Activated CD8-positive, alpha-beta memory T cell treated with anti-CD3 and anti-CD28 coated beads for 36 hours (primary cell): ENCODE data around the gene FEM1A. TPM values are rescaled to one million over a fixed set of nuclear protein-coding genes. Genes with fewer than 3 reads are reported as not detected.
"Not testable (repeated sequence)": the region's sequence is repeated elsewhere in the genome, so short reads cannot be mapped to it uniquely, and the experiment has no call there.

Source experiments
- CTCF ChIA-PET: fragments of 350-600 bp; sonication (Branson Sonifier 250); formaldehyde crosslinking; loops from one replicate; lab custom pipeline; 2021; ENCODE audit warnings: antibody characterized with exemption; lab: Charles Lee
- POLR2A ChIA-PET: fragments of 350-600 bp; sonication (Branson Sonifier 250); formaldehyde crosslinking; loops from one replicate; lab custom pipeline; 2021; ENCODE audit warnings: antibody characterized with exemption; lab: Charles Lee
- total RNA-seq, 2 experiments: library from RNA; stranded (reverse); gene quantifications; one replicate each; pipeline ENCODE4 v1.2.3, GENCODE V29; 2021

FEM1A gene, protein sequence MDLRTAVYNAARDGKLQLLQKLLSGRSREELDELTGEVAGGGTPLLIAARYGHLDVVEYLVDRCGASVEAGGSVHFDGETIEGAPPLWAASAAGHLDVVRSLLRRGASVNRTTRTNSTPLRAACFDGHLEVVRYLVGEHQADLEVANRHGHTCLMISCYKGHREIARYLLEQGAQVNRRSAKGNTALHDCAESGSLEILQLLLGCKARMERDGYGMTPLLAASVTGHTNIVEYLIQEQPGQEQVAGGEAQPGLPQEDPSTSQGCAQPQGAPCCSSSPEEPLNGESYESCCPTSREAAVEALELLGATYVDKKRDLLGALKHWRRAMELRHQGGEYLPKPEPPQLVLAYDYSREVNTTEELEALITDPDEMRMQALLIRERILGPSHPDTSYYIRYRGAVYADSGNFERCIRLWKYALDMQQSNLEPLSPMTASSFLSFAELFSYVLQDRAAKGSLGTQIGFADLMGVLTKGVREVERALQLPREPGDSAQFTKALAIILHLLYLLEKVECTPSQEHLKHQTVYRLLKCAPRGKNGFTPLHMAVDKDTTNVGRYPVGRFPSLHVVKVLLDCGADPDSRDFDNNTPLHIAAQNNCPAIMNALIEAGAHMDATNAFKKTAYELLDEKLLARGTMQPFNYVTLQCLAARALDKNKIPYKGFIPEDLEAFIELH
- 10 to 100 TPM; 22.0 to 23.6 TPM for total RNA-seq

DNA sequence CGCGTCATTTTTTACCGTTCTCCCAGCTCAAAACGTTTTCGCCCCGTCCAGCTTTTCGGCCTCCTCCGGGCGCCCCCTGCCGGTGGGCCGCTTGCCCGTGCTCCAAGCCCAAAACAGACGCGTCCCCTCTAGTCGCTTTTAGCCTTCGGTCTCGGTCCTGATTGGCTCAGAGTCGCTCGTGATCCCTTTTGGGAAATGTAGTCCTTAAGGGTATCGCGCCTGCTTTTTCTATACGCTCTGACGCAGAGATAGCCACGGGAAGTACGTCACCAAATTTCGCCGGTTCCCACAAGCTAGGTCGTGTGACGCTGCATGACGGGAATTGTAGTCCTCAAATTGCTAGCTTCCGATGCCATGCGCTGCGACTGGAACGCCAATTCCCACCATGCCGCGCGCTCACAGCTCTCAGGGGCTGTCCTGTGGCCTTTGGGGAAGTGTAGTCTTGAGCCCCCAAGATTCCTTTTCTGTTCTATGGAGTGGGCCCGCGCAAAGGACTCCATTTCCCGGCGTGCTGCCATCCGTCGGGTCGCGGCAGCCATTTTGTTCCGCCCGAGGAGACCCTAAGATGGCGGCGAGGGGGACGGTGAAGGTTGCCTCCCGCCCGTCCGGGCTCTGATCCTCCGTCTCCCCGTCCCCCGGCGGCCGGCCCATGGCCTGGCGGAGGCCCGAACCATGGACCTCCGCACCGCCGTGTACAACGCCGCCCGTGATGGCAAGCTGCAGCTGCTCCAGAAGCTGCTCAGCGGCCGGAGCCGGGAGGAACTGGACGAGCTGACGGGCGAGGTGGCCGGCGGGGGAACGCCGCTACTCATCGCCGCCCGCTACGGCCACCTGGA, at the start of gene FEM1A:
Gene FEM1A (plus strand): TSS at position 552 of the 836 bp plus-strand sequence. CDS start 121 bp downstream, at position 673.
- POLR2A ChIA-PET, result interaction anchor here (0.6 to 1.6 kb wide), 6 partner anchors 18 to 123 kb away, joined by 3 to 9 read pairs (median 4); partner anchors contain the start of gene DPP9
- CTCF ChIA-PET, result interaction anchor here (0.6 to 7.4 kb wide), 30 partner anchors 9 to 1494 kb away, joined by 3 to 72 read pairs (median 4); partner anchors contain the start of genes DPP9, HDGFL2 and PLIN3

DNA sequence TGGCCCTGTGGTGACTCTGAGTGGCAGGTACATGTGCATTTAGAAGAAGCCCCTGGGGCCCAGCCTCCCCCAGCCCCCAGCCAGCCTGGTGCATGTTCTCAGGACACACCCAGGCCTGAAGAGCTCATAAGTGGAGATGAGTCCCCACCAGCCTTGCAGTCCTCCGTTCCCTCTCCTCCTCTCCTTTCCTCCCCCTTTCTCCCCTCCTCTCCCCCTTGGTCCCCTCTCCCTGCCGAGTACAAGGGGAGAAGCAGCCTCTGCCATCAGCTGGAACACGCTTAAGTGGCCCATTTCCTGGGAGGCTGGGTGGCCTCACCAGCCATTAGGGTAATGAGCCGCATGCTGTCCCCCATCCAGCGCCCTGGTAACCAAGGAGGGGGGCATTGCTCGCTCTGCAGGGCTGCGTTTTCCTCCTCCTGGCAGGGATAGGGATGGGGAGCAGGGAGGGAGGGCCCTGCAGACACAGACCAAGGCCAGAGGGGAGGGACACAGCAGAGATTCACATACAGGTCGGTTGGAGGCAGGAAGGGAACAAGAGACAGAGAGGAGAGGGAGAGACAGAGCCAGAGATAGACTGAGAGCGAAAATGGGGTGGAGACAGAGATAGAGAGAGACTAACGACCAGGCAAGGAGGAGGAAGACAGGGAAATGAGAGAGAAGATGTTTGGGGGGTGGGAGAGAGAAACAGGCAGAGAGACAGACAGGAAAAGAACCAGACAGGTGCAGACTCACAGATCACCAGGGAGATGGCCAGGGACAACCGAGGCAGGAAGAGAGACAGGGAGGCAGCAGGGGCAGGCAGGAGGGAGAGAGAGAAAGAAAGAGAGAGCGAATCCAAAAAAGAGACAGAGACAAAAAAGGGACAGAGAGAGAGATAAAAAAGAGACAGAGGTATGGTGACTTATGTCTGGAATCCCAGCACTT, 48.5 kb upstream of the FEM1A start:
- POLR2A ChIA-PET, result no interaction called here
- CTCF ChIA-PET, result no interaction called here

DNA sequence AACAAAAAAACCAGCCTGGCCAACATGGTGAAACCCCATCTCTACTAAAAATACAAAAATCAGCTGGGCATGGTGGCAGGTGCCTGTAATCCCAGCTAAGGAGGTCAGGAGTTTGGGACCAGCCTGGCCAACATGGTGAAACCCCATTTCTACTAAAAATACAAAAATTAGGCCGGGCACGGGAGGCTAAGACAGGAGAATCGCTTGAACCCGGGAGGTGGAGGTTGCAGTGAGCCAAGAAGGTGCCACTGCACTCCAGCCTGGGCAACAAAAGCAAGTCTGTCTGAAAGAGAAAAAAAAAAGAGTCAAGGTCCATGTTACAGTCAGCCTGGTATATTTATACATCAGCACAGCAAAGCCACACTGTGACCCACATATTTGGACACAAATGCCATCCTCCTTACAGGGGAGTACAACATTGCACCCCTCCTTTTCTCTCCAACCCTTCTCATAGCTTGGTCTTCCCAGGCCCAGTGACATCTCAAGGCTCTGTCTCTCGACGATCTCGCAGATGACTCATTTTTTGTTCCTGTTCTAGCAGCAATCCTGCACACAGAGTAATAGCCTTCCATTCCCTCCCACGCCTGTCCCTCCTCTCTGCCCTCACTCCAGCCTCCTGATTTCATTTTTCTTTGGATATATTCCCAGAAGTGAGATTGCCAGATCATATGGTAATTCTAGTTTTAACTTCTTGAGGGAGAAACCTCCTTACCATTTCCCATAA, 46.9 kb upstream of the FEM1A start:
- CTCF ChIA-PET, result no interaction called here
- POLR2A ChIA-PET, result no interaction called here

DNA sequence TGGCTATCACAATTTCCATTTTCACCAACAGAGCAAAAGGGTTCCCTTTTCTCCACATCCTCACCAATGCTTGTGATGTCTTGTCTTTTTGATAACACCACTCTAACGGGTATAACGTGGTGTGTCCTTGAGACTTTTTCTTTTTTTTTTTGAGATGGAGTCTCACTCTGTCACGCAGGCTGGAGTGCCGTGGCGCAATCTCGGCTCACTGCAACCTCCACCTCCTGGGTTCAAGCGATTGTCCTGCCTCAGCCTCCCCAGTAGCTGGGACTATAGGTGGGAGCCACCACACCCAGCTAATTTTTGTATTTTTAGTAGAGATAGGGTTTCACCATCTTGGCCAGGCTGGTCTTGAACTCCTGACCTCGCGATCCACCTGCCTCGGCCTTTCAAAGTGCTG, 46.4 kb upstream of the FEM1A start:
- POLR2A ChIA-PET, result not testable (repeated sequence)
- CTCF ChIA-PET, result interaction anchor here (0.6 to 1.1 kb wide), 3 partner anchors 12 to 45 kb away, joined by 3 to 4 read pairs (median 3); no protein-coding TSS in a partner anchor

DNA sequence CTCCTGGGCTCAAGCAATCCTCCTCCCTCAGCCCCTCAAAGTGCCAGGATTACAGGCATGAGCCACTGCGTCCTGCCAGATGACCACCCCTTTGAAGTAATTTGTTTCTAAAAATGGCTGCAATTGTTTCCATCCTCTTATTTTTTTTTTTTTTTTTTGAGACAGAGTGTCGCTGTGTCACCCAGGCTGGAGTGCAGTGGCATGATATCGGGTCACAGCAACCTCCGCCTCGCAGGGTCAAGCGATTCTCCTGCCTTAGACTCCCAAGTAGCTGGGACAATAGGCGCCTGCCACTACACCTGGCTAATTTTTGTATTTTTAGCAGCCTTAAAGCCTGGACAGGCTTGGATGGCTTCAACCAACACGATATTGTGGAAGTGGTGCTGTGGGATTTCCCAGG, 45.5 kb upstream of the FEM1A start:
- ChIA-PET POLR2A (no interaction called here), CTCF (interaction anchor here (0.6 to 1.1 kb wide), 2 partner anchors 37 to 45 kb away, joined by 3 to 4 read pairs; no protein-coding TSS in a partner anchor)

DNA sequence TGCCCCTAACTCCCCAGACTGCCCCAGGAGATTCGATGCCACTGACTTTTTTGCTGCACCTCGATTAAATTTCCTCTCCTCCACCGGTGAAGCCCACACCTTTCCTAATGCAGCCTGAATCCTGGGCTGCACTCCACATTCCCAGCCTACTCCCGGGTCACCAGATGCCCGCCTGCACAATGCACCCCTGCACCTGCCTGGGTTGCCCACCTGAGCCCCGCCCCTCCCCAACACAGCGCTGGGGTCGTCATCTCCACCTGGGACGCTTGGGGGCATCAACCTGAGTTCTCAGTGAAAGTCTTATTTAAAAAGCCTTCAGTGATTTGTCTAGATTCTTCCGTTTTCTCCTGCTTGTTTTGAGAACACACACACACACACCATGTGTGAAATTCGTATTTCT, 43.3 kb upstream of the FEM1A start:
- CTCF ChIA-PET, result interaction anchor here (0.7 kb wide), 1 partner anchor 1155 kb away, joined by 3 read pairs; no protein-coding TSS in a partner anchor
- POLR2A ChIA-PET, result no interaction called here

DNA sequence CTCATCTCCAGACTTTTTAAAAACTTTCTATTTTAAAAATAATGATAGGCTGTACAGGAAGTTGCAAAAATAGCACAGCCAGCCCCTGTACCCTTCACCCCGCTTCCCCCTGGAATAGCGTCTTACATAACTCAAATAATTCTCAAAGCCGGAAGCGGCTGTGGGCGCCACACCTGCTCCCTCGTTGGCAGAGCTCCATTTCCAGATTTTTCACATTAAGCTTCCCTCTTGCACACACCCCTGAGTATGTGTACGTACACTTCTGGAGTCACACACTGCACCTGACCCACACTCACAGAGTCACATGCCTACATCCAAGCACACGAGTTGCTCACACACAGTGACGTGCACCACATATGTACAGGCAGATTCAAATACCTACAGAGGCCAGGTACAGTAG, 42.9 kb upstream of the FEM1A start:
- CTCF ChIA-PET, result interaction anchor here (0.7 kb wide), 1 partner anchor 1156 kb away, joined by 3 read pairs; no protein-coding TSS in a partner anchor
- POLR2A ChIA-PET, result no interaction called here

DNA sequence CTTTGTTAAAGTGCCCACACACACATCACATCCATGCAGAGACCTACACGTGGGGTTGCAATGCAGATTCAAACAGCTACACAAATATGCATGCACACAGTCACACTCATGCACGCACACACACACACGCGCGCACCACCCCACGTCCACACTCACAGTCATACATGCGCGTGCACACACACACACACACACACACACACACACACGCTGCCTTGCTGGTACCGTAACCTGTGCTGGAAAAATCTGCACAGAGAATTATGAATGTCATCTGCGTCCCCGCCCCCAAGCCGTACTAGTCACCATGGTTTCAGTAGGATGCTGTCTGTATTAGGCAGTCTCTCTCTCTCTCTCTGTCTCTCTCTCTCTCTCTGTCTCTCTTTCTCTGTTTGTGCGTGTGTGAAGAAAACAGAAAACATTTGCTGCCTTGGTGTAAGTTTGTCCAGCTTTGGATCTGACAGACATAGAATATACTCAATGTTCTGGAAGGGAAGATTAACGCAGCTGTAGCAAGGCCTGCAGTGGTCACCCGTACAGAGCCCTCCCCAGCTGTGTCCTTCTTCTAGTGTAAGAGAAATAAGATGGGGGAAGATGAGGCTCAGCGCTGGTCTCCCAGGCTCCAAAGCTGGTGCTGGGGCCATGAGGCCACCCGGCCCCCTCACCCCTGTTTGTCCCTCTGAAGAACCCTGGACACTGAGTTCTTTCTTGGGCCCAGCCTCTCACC, 41.5 kb upstream of the FEM1A start:
- CTCF ChIA-PET, result interaction anchor here (0.7 to 1.0 kb wide), 2 partner anchors 9 to 20 kb away, joined by 3 to 6 read pairs; no protein-coding TSS in a partner anchor
- POLR2A ChIA-PET, result no interaction called here

DNA sequence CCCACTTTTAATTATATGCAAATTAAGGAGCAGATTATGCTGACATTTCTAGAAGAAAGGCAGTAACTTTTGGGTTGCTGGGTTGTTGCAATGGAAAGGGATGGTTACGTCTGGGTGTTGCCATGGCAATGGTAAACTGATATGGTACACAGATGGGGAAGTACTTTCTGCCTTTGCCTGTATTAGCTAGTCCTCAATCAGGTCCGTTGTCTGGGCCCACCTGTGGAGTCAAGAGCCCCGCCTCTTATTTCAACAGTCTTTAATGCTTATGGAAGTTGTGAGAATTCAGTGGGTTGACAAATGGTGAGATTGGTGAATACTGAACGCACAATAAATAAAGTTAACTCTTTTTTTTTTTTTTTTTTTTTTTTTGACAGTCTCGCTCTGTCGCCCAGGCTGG, 37.3 kb upstream of the FEM1A start:
- ChIA-PET POLR2A (no interaction called here), CTCF (interaction anchor here (0.6 kb wide), 1 partner anchor 183 kb away, joined by 4 read pairs; no protein-coding TSS in a partner anchor)

DNA sequence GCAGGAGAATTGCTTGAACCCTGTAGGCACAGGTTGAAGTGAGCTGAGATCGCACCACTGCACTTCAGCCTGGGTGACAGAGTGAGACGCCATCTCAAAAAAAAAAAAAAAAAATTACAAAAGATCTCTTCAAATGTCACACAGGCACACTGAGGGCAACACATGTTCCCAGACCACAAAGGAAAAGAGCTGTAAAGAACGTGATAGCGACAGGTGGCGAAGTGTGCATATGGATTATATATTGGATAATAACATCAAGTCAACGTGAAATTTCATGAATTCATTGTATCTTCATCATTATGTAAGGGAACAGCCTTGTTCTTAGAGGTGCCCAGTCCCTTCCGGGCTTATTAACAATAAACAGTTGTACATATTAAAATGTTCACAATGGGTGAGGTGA, 36.1 kb upstream of the FEM1A start:
- ChIA-PET CTCF (no interaction called here), POLR2A (no interaction called here)

DNA sequence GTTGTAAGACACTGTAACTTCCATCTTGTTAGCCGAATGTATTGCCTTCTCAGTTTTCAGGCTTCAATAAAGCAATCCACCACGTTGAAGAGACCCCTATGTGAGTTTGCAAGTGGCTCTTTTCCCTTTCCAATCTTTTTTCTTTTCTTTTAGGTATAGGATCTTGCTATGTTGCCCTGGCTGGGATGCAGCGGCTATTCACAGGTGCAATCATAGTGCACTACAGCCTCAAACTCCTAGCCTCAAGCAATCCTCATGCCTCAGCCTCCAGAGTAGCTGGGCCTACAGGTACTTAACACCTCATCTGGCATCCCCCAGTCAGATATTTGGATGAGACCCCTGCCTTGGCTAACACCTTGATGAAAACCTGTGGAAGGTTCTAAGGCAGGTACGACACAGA, 33.5 kb upstream of the FEM1A start:
- ChIA-PET CTCF (no interaction called here), POLR2A (no interaction called here)

DNA sequence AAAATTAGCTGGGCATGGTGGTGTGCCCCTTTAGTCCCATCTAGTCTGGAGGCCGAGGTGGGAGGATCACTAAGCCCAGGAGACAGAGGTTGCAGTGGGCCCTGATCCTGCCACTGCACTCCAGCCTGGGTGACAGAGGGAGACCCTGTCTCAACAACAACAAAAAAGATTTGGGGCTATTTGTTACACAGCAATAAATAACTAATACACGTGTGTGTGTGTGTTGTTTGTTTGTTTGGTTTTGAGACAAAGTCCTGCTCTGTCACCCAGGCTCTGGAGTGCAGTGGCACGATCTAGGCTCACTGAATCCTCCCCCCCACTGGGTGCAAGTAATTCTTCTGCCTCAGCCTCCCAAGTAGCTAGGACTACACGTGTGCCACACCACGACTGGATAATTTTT, 32.9 kb upstream of the FEM1A start:
- POLR2A ChIA-PET, result no interaction called here
- CTCF ChIA-PET, result interaction anchor here (0.5 to 1.6 kb wide), 4 partner anchors 8 to 32 kb away, joined by 3 to 4 read pairs (median 3); no protein-coding TSS in a partner anchor

DNA sequence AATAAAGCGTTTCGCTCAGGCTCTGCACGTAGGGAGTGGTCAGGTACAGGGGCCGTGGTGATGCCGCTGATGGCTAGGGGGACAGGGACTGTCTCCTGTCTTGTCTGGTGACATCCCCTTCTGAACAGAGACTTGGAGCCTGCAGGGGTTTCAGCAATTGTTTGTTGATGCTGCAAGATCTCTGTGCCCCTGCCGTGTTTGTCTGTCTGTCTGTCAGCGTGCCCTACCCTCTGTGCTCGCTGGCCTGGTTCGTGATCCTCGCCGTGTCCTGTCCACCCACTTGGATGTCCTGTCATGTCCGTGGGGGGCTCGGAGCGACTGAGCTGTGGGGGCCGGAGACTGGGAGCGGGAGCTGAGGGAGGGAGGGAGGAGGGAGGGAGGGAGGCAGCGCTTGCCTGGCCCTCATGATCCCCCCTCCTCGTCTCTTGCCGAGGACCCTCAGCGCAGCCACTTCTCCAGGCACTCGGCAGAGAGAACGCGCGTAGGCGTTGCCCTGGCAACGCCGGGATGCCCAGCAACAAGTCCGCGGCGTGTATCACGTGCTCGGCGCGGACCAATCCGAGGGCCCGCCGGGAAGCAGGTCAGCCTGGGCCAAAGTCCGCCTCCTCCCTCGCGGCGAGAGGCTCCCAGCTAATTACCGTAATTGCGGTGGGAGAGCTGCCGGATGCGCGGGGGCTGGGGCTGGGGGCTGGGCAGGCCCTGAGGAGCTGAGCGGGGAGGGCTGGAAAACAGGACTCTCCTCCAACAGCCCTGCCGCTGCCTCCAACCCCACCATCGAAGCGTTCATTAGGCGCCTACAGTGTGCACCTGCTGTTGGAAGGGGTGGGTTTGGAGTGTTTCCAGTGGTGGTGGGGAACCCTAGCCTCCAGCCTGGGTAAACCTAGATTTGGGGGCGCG, 31.9 kb upstream of the FEM1A start:
- ChIA-PET CTCF (interaction anchor here (1.0 to 1.6 kb wide), 3 partner anchors 10 to 31 kb away, joined by 3 to 4 read pairs (median 3); no protein-coding TSS in a partner anchor), POLR2A (no interaction called here)

DNA sequence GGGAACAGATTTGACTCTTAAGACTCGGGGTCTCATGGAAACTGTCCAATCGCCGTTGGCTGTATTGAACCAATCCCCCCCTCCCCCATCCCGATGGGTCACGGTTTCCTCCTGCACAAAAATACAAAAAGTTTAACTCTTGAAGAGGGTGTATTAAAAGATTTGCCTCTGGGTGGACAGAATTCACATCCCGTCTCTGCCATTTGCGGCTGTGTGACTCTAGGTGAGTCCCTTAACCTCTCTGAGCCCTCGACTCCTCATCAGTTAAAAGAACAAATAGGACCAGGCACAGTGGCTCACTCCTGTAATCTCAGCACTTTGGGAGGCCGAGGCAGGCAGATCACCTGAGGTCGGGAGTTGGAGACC, 31.3 kb upstream of the FEM1A start:
- CTCF ChIA-PET, result interaction anchor here (1.5 to 1.6 kb wide), 2 partner anchors 9 to 31 kb away, joined by 3 to 4 read pairs; no protein-coding TSS in a partner anchor
- POLR2A ChIA-PET, result no interaction called here

DNA sequence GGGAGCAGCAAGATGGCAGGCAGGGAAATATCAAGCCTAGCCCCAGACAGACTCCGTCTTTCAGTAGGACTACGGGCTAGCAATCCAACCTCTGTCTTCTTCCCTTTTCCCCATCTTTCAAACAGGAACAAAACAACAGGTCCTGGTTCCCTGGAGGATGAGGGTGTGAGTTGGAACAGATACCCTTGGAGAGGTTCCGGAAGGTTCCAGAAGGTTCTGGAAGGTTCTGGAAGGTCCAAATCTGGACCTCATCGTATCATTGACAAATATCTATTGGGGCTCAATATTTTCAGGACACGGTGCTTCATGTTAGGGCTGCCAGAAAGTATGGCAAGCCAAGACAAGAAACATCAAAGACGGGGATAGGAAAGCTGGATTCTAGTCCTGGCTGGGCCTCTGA, 28.5 kb upstream of the FEM1A start:
- ChIA-PET POLR2A (no interaction called here), CTCF (no interaction called here)

DNA sequence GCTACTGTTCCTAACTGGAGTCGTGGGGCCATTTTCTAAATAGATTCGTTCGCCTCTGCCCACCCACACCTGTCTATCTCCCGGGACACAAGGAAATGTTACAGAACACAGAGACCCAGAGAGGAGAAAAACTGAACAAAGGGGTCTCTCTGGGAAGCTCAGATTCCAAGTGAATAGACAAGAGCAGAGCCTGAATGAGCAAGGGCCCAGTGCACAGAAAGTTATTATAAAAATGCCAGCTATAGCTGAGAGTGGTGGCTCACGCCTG, 27.2 kb upstream of the FEM1A start:
- ChIA-PET CTCF (interaction anchor here (0.6 to 2.3 kb wide), 2 partner anchors 27 to 1105 kb away, joined by 5 to 7 read pairs; partner anchors contain the start of gene FEM1A), POLR2A (no interaction called here)
